HCT116 (cell line): Measurements from ENCODE around the gene TELO2. TPM values are rescaled to one million over a fixed set of nuclear protein-coding genes. Genes with fewer than 3 reads are reported as not detected.

ENCODE experiments used
- ATAC-seq: fragments of 200-7000 bp; cut with Tn5 transposase; 2 replicates; pipeline ENCODE4 v1.9.1; 2020; ENCODE audit warnings: mild to moderate bottlenecking, moderate library complexity
- BruUV-seq: library from RNA; stranded (reverse); fragments of 400-500 nt; replicated peaks from 2 replicates; lab custom pipeline; 2021; lab: Mats Ljungman, UMichigan
- CTCF ChIA-PET: fragments of 300-600 bp; sonication (Branson Sonifier 250); formaldehyde crosslinking; loops from one replicate; lab custom pipeline; 2021; ENCODE audit warnings: antibody characterized with exemption; lab: Charles Lee
- POLR2A ChIA-PET: fragments of 300-600, 350-600 bp; sonication (Branson Sonifier 250); formaldehyde crosslinking; loops from one replicate; lab custom pipeline; 2021; ENCODE audit warnings: antibody characterized with exemption; lab: Charles Lee
- RAD21 ChIA-PET, 2 experiments: fragments of 300-600 bp; sonication (Branson Sonifier 250); formaldehyde crosslinking; loops; one replicate each; lab custom pipeline; 2023; ENCODE audit warnings: low total read pairs in 2 of 2; ENCODE audit not compliant: uncharacterized antibody in 2 of 2, unreplicated experiment in 2 of 2, low non-redundant PET in 1 of 2; lab: Charles Lee
- DNase-seq: peaks from one replicate; pipeline ENCODE4 v3.0.0-alpha.2; 2010; ENCODE audit warnings: low read depth, low spot score
- H2AFZ ChIP-seq: fragments of 200-600 bp; shearing (Covaris generic), sonication (generic); 2 replicates; pipeline ENCODE4 v1.6.1; 2017; ENCODE audit warnings: low read depth, mixed run types, mixed read lengths, antibody characterized with exemption, low read length; ENCODE audit not compliant: poor library complexity, severe bottlenecking
- H3K27ac ChIP-seq: 2 replicates; pipeline ENCODE4 v1.5.1; 2012; ENCODE audit warnings: low read depth, low read length
- H3K27me3 ChIP-seq: fragments of 200-600 bp; sonication (generic); 2 replicates; pipeline ENCODE4 v1.6.1; 2016; ENCODE audit warnings: mixed run types, low read length, mixed read lengths; ENCODE audit not compliant: insufficient read depth
- H3K36me3 ChIP-seq, 2 experiments: fragments of 200-500 bp in 1 of 2; fragments of 200-600 bp in 1 of 2; sonication (Bioruptor generic) in 1 of 2; sonication (generic) in 1 of 2; 2 replicates each; pipeline versions ENCODE4 v1.5.1 to v1.6.1; 2014 to 2016; ENCODE audit warnings: low read length in 2 of 2, inconsistent platforms in 1 of 2, mixed read lengths in 1 of 2, mixed run types in 1 of 2; ENCODE audit not compliant: insufficient read depth in 2 of 2, control insufficient read depth in 1 of 2
- H3K4me1 ChIP-seq, 2 experiments: fragments of 200-600 bp in 1 of 2; sonication (generic) in 1 of 2; 2 replicates each; pipeline versions ENCODE4 v1.5.1 to v1.6.1; 2012 to 2017; ENCODE audit warnings: low read length in 2 of 2, inconsistent platforms in 1 of 2, mild to moderate bottlenecking in 1 of 2, mixed read lengths in 1 of 2, mixed run types in 1 of 2, moderate library complexity in 1 of 2; ENCODE audit not compliant: insufficient read depth in 2 of 2, control insufficient read depth in 1 of 2
- H3K4me2 ChIP-seq: fragments of 200-600 bp; sonication (generic); 2 replicates; pipeline ENCODE4 v1.6.1; 2017; ENCODE audit warnings: mixed run types, low read length, mixed read lengths
- H3K4me3 ChIP-seq, 2 experiments: fragments of 200-600 bp in 1 of 2; sonication (generic) in 1 of 2; replicated peaks in 1 of 2; 2 replicates each; pipeline ENCODE4 v1.5.1; 2011 to 2016; ENCODE audit warnings: low read length in 2 of 2, control low read depth in 1 of 2, low read depth in 1 of 2, mild to moderate bottlenecking in 1 of 2, mixed read lengths in 1 of 2, mixed run types in 1 of 2
- H3K79me2 ChIP-seq: fragments of 200-600 bp; sonication (generic); 2 replicates; pipeline ENCODE4 v1.6.1; 2017; ENCODE audit warnings: mild to moderate bottlenecking, mixed run types, low read length, moderate library complexity, mixed read lengths; ENCODE audit not compliant: insufficient read depth
- H3K9ac ChIP-seq: fragments of 200-600 bp; sonication (generic); 2 replicates; pipeline ENCODE4 v1.6.1; 2016; ENCODE audit warnings: low read length, mixed read lengths
- H3K9me2 ChIP-seq: fragments of 200-600 bp; sonication (generic), shearing (Covaris generic); 2 replicates; pipeline ENCODE4 v1.6.1; 2017; ENCODE audit warnings: mixed run types, mild to moderate bottlenecking, moderate library complexity; ENCODE audit not compliant: insufficient read depth
- H3K9me3 ChIP-seq, 2 experiments: fragments of 200-500 bp in 1 of 2; fragments of 200-600 bp in 1 of 2; sonication (Bioruptor generic) in 1 of 2; sonication (generic) in 1 of 2; 2 replicates each; pipeline ENCODE4 v1.6.1; 2014 to 2017; ENCODE audit warnings: low read length in 2 of 2, mixed read lengths in 2 of 2, inconsistent platforms in 1 of 2, low read depth in 1 of 2, mild to moderate bottlenecking in 1 of 2, mixed run types in 1 of 2, moderate library complexity in 1 of 2; ENCODE audit not compliant: control insufficient read depth in 1 of 2, insufficient read depth in 1 of 2
- H4K20me1 ChIP-seq: fragments of 200-600 bp; sonication (generic), shearing (Covaris generic); 2 replicates; pipeline ENCODE4 v1.6.1; 2017; ENCODE audit warnings: mixed run types, mild to moderate bottlenecking, moderate library complexity; ENCODE audit not compliant: insufficient read depth
- CEBPB ChIP-seq: IDR thresholded peaks from 2 replicates; pipeline ENCODE4 v1.6.1; 2012; ENCODE audit warnings: low read depth
- CTCF ChIP-seq, 3 experiments: fragments of 200-600 bp in 1 of 3; sonication (generic) in 1 of 3; IDR thresholded peaks in 2 of 3; conservative IDR thresholded peaks in 1 of 3; 2 replicates each; pipeline ENCODE4 v1.5.1; 2012 to 2017; ENCODE audit warnings: low read depth in 2 of 3, low read length in 2 of 3, antibody characterized with exemption in 1 of 3, borderline replicate concordance in 1 of 3, control low read depth in 1 of 3, mild to moderate bottlenecking in 1 of 3, mixed read lengths in 1 of 3, mixed run types in 1 of 3, moderate library complexity in 1 of 3; ENCODE audit not compliant: insufficient read depth in 1 of 3
- EGR1 ChIP-seq: IDR thresholded peaks from 2 replicates; pipeline ENCODE4 v1.6.1; 2012; ENCODE audit warnings: low read depth
- ELF1 ChIP-seq: IDR thresholded peaks from 2 replicates; pipeline ENCODE4 v1.6.1; 2012; ENCODE audit warnings: low read depth, borderline replicate concordance
- FOSL1 ChIP-seq: IDR thresholded peaks from 2 replicates; pipeline ENCODE4 v1.6.1; 2012; ENCODE audit warnings: low read depth
- MAX ChIP-seq: IDR thresholded peaks from 2 replicates; pipeline ENCODE4 v1.6.1; 2012
- POLR2A ChIP-seq: IDR thresholded peaks from 2 replicates; pipeline ENCODE4 v1.7.0; 2011; ENCODE audit warnings: borderline replicate concordance; ENCODE audit not compliant: insufficient read depth, insufficient read length; ENCODE audit errors: extremely low read depth
- RAD21 ChIP-seq: IDR thresholded peaks from 2 replicates; pipeline ENCODE4 v1.6.1; 2012; ENCODE audit warnings: low read depth, mild to moderate bottlenecking
- REST ChIP-seq: IDR thresholded peaks from 2 replicates; pipeline ENCODE4 v1.6.1; 2012; ENCODE audit warnings: low read depth
- SP1 ChIP-seq: IDR thresholded peaks from 2 replicates; pipeline ENCODE4 v1.6.1; 2012; ENCODE audit warnings: low read depth
- SRF ChIP-seq: IDR thresholded peaks from 2 replicates; pipeline ENCODE4 v1.6.1; 2012; ENCODE audit warnings: low read depth
- TCF7L2 ChIP-seq: IDR thresholded peaks from 2 replicates; pipeline ENCODE4 v1.7.0; 2011; ENCODE audit warnings: borderline replicate concordance, inconsistent platforms; ENCODE audit not compliant: insufficient read depth, insufficient read length; ENCODE audit errors: extremely low read depth
- YY1 ChIP-seq: IDR thresholded peaks from 2 replicates; pipeline ENCODE4 v1.6.1; 2011; ENCODE audit warnings: low read length, low read depth, moderate library complexity, mild to moderate bottlenecking; ENCODE audit not compliant: insufficient replicate concordance; ENCODE audit errors: extremely low read depth
- ZFX ChIP-seq: fragments of 450-650 bp; IDR thresholded peaks from 2 replicates; pipeline ENCODE4 v1.6.1; 2017
- intact Hi-C: fragments of 100-400 bp; cut with micrococcal nuclease; formaldehyde crosslinking; loops from 2 replicates; pipeline ENCODE4 v1.10.0; 2022
- total RNA-seq: library from RNA; stranded (reverse); gene quantifications from one replicate; pipeline ENCODE4 v1.2.1, GENCODE V29; 2021; ENCODE audit not compliant: unreplicated experiment

Gene TELO2
- total RNA-seq, 1 experiment from 2014 or later = 74.3 TPM

GRCh38 chr16:1489077-1489476 lies 4.1 kb upstream of the TELO2 start (continued):
- TF ChIP-seq CTCF (IDR thresholded peaks at IDR 0.05 in 2 of 3, conservative IDR thresholded peaks at IDR 0.05 in 1 of 3; ENCODE audit: borderline replicate concordance in 1 of 3, insufficient read depth in 1 of 3, low read depth in 2 of 3, low read length in 2 of 3) = no peak

DNA sequence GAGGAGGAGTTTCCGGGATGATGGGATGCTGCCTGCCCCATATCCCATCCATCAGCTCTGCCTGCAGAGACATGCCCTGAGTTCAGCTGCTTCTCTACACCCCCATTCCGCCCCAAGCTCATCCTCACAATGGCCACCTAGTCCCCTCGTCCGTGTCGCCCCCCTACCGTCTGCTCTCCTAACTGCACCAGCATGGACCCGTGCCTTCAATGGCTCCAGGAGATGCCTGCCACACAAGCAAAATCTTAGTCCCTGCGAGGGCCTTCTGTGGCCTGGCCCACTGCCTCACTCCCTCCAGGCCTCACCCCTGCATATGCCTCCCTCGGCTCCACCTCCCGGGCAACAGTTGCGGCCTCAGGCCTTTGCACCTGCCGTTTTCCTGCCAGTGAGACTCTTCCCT lies 1.8 kb upstream of the TELO2 start:
- Histone ChIP-seq H3K4me3 (no peak overlapping the region), H3K9me3 (no peaks in the 10 kb centered on the region), H3K4me1 (peaks cover 10 to 17% of the 10 kb centered on the region in 2 experiments), H3K9ac (no peak overlapping the region), H3K4me2 (no peak overlapping the region), H4K20me1 (no peaks in the 10 kb centered on the region), H3K9me2 (no peaks in the 10 kb centered on the region), H3K79me2 (peaks cover 31% of the 10 kb centered on the region), H3K27ac (no peak overlapping the region), H2AFZ (no peak overlapping the region), H3K36me3 (peaks cover 0 to 10% of the 10 kb centered on the region in 2 experiments; a peak in 3 of 4 replicates), H3K27me3 (no peaks in the 10 kb centered on the region)
- ChIA-PET CTCF (no interaction called here), RAD21 (no interaction called here), POLR2A (no interaction called here)
- DNase-seq = no peak
- intact Hi-C loops = no loop called here
- ATAC-seq = no peak
- BruUV-seq = no TSS peak
- no peak for TF ChIP-seq REST
- no peak for TF ChIP-seq SRF
- TF ChIP-seq MAX = no peak
- no peak for TF ChIP-seq ELF1
- TF ChIP-seq RAD21 = no peak
- TF ChIP-seq EGR1 = no peak
- TF ChIP-seq ZFX = no peak
- no peak for TF ChIP-seq CEBPB
- no peak for TF ChIP-seq FOSL1
- no peak for TF ChIP-seq TCF7L2
- no peak for TF ChIP-seq YY1
- no peak for TF ChIP-seq SP1
- no peak for TF ChIP-seq CTCF (IDR thresholded peaks at IDR 0.05 in 2 of 3, conservative IDR thresholded peaks at IDR 0.05 in 1 of 3; ENCODE audit: borderline replicate concordance in 1 of 3, insufficient read depth in 1 of 3, low read depth in 2 of 3, low read length in 2 of 3)
- TF ChIP-seq POLR2A = no peak
- TF ChIP-seq, all 23 proteins: peak for 0
